HepG2 (cell line): ENCODE measurements around the gene CCDC6.

Source experiments
- ZNF138 ChIP-seq: sonication (generic); formaldehyde crosslinking; IDR thresholded peaks from 2 replicates; pipeline ENCODE4 v1.5.0; 2020; ENCODE audit warnings: mild to moderate bottlenecking, low read depth, missing genetic modification reagents
- TF ChIP-seq, protein P1 (sequence below), 2 experiments: IDR thresholded peaks; 2 replicates each; pipeline ENCODE4 v1.6.1; 2011 to 2012; ENCODE audit warnings: low read length in 2 of 2, borderline replicate concordance in 1 of 2, low read depth in 1 of 2, mild to moderate bottlenecking in 1 of 2, moderate library complexity in 1 of 2
- TF ChIP-seq, protein P2 (sequence below): sonication (generic); formaldehyde crosslinking; IDR thresholded peaks from 2 replicates; pipeline ENCODE4 v1.4.0; 2020; ENCODE audit warnings: mild to moderate bottlenecking, low read depth, missing genetic modification reagents

DNA sequence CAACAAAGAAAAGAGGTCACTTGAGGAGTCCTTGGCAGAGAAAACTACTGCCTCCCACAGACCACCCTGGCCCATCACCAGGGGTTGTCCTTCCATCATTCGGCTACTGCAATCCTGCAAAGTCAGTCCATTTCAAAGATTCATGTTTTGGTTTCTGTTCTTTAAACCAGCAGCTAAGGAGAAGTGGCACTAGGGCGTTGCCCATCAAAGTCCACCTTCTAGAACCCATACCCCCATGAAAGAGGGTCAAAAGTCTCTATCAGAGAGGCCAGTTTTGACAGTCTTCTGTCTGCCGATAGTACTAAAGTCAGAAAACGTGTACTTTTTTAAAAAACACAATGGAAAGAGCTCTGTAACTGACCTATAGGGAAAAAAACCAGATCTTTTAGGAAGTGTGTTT lies 14.4 kb downstream of the CCDC6 start:
- TF ChIP-seq, protein P1, sequence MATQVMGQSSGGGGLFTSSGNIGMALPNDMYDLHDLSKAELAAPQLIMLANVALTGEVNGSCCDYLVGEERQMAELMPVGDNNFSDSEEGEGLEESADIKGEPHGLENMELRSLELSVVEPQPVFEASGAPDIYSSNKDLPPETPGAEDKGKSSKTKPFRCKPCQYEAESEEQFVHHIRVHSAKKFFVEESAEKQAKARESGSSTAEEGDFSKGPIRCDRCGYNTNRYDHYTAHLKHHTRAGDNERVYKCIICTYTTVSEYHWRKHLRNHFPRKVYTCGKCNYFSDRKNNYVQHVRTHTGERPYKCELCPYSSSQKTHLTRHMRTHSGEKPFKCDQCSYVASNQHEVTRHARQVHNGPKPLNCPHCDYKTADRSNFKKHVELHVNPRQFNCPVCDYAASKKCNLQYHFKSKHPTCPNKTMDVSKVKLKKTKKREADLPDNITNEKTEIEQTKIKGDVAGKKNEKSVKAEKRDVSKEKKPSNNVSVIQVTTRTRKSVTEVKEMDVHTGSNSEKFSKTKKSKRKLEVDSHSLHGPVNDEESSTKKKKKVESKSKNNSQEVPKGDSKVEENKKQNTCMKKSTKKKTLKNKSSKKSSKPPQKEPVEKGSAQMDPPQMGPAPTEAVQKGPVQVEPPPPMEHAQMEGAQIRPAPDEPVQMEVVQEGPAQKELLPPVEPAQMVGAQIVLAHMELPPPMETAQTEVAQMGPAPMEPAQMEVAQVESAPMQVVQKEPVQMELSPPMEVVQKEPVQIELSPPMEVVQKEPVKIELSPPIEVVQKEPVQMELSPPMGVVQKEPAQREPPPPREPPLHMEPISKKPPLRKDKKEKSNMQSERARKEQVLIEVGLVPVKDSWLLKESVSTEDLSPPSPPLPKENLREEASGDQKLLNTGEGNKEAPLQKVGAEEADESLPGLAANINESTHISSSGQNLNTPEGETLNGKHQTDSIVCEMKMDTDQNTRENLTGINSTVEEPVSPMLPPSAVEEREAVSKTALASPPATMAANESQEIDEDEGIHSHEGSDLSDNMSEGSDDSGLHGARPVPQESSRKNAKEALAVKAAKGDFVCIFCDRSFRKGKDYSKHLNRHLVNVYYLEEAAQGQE (IDR thresholded peaks at IDR 0.05; ENCODE audit: borderline replicate concordance in 1 of 2, low read depth in 1 of 2, low read length in 2 of 2), result no peak
- no peak for TF ChIP-seq ZNF138 (CRISPR knock-in tag)
- TF ChIP-seq, protein P2, sequence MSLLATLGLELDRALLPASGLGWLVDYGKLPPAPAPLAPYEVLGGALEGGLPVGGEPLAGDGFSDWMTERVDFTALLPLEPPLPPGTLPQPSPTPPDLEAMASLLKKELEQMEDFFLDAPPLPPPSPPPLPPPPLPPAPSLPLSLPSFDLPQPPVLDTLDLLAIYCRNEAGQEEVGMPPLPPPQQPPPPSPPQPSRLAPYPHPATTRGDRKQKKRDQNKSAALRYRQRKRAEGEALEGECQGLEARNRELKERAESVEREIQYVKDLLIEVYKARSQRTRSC (CRISPR knock-in tag), result no peak
